NCI-H748 (cell line): ENCODE measurements around the gene CAPNS2.

Experiments
- DNase-seq: peaks from one replicate; lab custom pipeline; 2025; ENCODE audit not compliant: unreplicated experiment; lab: John Stamatoyannopoulos, UW

The CAPNS2 gene

DNA sequence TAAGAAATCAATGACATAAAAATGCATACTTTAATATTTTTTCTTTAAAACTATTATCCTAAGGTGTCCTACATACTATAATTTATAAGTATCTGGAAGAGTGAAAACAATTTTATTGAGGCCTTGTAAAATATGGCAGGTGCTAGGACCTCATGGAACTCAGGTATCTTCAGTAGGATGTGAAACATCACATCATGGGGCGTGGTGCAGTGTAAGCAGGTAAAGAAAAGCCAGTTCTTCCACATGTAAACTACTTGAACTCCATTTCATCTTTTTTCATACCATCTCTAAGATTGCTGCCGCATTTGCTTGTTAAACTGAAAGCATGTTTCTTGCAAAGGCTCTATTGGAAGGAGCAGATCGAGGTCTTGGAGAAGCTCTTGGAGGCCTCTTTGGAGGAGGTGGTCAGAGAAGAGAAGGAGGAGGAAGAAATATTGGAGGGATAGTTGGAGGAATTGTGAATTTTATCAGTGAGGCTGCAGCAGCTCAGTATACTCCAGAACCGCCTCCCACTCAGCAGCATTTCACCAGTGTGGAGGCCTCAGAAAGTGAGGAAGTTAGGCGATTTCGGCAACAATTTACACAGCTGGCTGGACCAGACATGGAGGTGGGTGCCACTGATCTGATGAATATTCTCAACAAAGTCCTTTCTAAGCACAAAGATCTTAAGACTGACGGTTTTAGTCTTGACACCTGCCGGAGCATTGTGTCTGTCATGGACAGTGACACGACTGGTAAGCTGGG, at the start of gene CAPNS2:
CAPNS2 (plus strand) TSS at position 253 of the 744 bp plus-strand sequence; CDS start at position 326, 73 bp downstream.
- DNase-seq, result no peak

GRCh38 chr16:55521792-55522191, 44.7 kb upstream of the CAPNS2 start:
- DNase-seq, result no peak

DNA sequence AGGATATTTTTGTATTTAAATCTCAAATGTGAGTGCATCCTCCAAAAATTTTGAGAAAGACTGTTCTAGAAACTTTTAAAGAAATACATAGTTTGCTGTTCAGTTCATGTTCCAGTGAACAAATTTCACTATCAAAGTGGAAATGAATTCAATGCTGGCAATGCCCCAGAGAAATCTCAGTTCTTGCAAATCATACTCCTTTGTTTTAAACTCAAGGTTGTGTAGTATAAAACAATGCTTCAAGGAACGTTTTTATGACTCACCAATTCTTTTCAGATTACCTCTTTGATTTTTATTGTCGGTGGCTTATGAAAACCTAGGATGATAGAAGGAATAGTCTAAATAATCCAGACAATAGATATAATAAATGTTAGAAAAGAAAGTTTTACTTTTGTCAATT, 40.0 kb upstream of the CAPNS2 start:
- DNase-seq, result no peak

DNA sequence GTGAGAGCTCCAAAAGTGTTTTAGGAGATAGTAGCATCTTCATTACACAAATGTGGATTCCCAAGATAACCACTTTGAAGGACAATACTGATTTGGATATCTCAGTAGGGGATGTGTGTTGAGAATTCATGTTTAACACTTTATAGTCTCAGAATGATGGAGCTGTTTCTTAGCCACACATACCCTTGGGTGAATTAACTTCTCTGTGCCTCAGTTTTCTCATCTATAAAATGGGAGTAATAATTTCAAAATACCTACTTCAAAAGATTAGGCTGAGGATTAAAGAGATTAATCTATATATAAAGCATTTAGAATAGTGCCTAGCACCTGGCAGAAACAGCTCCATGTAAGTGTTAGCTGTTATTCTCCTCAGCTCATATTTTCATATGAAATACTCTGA, 38.6 kb upstream of the CAPNS2 start:
- DNase-seq, result no peak

DNA sequence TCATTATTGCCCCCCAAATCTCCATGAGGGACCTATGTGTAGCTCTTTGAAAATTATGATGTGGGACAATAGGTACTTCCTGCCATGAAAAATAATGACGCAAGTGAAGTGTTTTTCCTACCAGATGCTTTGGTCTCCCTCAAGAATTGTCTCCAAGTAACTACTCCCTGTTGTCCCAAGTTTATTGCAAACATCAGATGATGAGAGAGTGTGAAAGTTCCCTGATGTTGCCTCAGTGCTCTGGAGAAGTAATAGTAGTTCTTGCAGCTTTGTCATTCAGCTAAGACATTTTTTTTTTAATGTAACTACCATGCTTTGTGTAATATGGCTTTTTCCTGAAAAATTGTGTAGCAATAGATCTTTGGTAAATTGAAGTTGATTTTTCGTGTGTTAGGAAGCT, 37.5 kb upstream of the CAPNS2 start:
- DNase-seq, result no peak

DNA sequence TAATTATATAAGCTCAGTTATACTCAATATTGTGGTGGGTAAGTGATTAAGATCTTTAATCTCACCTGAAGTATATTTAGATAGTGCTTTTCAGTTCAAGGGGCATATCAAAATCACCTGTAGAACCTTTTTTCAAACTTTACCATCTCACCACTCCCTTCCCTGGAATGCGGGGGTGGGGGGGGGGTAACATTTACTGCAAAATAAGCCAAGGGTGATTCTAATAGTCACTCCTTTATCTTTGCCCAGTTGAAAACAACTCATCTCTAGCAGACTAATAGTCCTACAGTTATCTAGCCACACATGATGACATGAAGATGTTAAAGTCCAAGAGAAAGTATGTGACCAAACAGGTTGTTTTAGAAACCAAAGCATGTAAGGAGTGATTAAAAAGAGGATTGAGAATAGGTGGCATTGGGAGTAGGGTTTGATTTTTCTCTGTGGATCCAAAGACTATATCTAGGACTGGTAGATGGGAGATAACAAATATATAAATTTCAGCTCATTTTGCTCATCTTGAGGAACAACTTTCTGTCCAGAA, 36.1 kb upstream of the CAPNS2 start:
- no peak for DNase-seq

- no peak for DNase-seq
Measured at GRCh38 chr16:55532227-55532626, 34.3 kb upstream of the CAPNS2 start.

DNA sequence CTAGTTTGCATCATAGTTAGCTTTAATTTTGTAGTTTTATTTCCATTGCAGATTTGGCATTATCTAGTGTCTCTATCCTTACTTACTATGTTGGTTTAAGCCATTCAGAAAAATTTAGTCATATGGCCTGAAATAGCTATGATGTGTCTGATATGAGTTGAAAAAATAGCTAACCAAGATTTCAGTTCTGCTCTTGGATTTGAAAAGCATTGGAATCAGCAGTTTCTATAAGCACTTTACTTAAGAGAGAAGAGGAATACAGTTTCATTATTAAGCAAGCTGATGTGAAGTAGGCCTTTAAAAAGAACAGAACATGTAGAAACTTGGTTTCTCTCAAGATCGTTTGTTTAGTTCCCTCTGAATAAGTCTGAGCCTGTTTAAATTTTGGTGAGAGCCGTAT, 31.7 kb upstream of the CAPNS2 start:
- DNase-seq, result no peak

- no peak for DNase-seq
Measured at GRCh38 chr16:55539049-55539448, 27.4 kb upstream of the CAPNS2 start.

GRCh38 chr16:55539488-55539887, 27.0 kb upstream of the CAPNS2 start:
- DNase-seq, result no peak

DNA sequence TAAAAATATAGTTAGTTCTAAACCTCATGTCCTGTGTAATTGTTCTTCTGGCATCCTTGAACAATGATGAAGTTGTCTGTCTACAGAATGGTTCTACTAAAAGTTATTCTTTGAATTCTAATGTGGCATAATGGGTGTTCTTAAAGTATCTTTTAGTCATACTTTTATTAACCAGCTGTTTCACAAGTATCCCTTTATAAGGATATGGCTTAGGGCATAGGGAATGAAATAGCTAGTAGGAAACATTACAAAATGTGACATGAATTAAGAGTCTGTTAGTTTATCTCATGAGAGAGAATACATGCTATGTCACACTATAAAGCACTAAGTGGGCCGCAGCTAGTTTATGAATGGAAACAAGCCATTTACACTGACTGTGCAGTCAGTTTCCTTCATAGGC, 26.3 kb upstream of the CAPNS2 start:
- DNase-seq, result no peak

- no peak for DNase-seq
Measured at GRCh38 chr16:55542459-55543082, 23.9 kb upstream of the CAPNS2 start.

- no peak for DNase-seq
Measured at GRCh38 chr16:55543472-55543871, 23.0 kb upstream of the CAPNS2 start.

DNA sequence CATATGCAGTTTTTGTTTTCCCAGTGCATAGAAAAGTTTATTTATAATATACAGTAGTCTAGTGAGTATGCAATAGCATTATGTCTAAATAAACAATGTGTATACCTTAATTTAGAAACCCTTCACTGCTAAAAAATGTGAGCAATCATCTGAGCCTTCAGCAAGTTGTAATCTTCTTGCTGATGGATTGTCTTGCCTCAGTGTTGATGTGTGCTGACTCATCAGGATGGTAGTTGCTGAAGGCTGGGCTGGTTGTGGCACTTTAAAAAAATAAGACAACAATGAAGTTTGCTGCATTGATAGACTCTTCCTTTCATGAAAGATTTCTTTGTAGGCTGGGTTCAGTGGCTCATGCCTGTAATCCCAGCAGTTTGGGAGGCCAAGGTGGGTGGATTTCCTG, 13.9 kb upstream of the CAPNS2 start:
- no peak for DNase-seq

DNA sequence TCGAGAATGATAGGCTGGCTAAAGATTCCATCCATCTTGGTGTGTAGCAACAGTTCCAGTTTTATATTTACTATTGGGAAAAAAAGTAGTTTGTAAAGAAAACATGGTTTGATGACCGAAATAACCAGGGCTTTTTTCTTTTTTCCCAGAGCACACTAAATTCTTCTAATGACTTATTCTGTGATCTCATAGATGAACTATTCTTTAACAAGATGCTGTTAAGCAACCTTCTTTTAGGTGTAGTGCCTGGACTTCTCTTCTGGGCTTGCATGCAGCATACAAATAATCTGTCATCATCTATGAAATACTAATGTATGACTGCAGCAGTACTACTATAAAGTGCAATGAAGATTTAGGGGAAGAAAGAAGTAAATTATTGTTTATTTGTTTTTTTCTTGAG, 11.0 kb upstream of the CAPNS2 start:
- no peak for DNase-seq

- DNase-seq, result no peak
Measured at GRCh38 chr16:55557186-55557585, 9.3 kb upstream of the CAPNS2 start.

- DNase-seq, result no peak
Measured at GRCh38 chr16:55559233-55559632, 7.3 kb upstream of the CAPNS2 start.

GRCh38 chr16:55559933-55560516, 6.5 kb upstream of the CAPNS2 start:
- no peak for DNase-seq

DNA sequence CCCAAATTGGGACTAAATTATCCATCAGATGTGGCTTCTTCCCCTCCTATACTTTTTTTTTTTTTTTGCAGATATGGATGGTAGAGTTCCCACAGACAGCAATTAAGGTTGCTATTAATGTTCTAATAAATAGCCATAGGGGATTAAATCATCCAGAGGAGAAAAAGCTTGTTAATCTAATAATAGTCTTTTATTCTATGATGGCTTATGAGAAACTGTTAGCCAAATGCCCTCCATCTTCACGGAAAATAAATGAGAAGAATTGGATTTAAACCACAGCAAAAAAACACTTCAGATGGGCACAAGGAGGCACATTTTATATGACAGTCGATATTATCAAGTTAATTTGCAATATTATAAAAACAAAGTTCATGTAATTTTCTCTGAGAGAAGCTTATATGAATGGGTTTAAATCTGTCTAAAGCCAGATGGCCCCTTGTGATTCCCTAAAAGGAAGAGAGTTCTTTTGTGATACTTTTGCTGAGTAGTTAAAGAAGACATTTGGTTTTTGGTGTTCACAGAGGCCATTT, 5.1 kb upstream of the CAPNS2 start:
- no peak for DNase-seq

GRCh38 chr16:55562936-55563335, 3.5 kb upstream of the CAPNS2 start:
- DNase-seq, result no peak

DNA sequence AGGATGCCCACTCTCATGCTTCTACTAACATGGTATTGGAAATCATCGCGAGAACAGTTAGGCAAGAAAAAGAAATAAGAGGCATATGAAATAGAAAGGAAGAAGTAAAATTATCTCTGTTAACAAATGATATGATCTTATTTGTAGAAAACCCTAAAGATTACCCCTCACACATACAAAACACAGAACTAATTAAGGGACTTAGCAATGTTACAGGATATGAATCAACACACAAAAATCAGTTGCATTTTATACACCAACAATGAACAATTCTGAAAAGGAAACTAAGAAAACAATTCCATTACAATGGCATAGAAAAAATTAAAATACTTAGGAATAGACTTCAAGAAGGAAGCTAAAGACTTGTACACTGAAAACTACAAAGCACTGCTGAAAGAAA, 2.7 kb upstream of the CAPNS2 start:
- no peak for DNase-seq

DNA sequence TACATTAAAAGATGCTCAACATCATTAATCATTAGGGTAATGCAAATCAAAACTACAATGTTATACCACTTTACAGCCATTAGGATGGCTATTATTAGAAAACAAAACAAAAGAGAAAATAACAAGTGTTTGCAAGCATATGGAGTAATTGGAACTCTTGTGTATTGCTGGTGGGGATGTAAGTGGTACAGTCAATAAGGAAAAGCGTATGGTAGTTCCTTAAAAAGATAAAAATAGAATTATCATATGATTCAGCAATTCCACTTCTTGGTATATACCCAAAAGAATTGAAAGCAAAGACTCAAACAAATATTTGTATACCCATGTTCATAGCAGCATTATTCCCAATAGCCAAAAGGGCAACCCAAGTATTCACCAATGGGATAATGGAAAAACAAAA, 1.4 kb upstream of the CAPNS2 start:
- no peak for DNase-seq
